Neuronal stem cell (in vitro differentiated cells): ENCODE measurements around the gene PCK1.

Source experiments
- DNase-seq: peaks from one replicate; pipeline ENCODE4 v3.0.0-alpha.2; 2013; ENCODE audit warnings: low spot score
- H2AFZ ChIP-seq: one replicate; pipeline ENCODE4 v1.6.1; 2013; ENCODE audit warnings: mild to moderate bottlenecking, low read length, inconsistent platforms
- H2AK5ac ChIP-seq: 2 replicates; pipeline ENCODE4 v1.6.1; 2013; ENCODE audit warnings: low read depth, mild to moderate bottlenecking, inconsistent platforms, low read length, moderate library complexity, mixed read lengths
- H2BK120ac ChIP-seq: 2 replicates; pipeline ENCODE4 v1.6.1; 2013; ENCODE audit warnings: low read depth, mild to moderate bottlenecking, inconsistent platforms, low read length, moderate library complexity, mixed read lengths
- H2BK12ac ChIP-seq: one replicate; pipeline ENCODE4 v1.6.1; 2013; ENCODE audit warnings: low read length, inconsistent platforms
- H2BK15ac ChIP-seq: 2 replicates; pipeline ENCODE4 v1.6.1; 2013; ENCODE audit warnings: mild to moderate bottlenecking, low read length, inconsistent platforms, mixed read lengths
- H2BK5ac ChIP-seq: one replicate; pipeline ENCODE4 v1.6.1; 2013; ENCODE audit warnings: inconsistent platforms, mild to moderate bottlenecking, low read length, moderate library complexity
- H3K14ac ChIP-seq: one replicate; pipeline ENCODE4 v1.6.1; 2013; ENCODE audit warnings: low read length, inconsistent platforms
- H3K18ac ChIP-seq: 2 replicates; pipeline ENCODE4 v1.6.1; 2013; ENCODE audit warnings: low read length, inconsistent platforms
- H3K23ac ChIP-seq: 2 replicates; pipeline ENCODE4 v1.6.1; 2013; ENCODE audit warnings: low read depth, mild to moderate bottlenecking, mixed read lengths, low read length, inconsistent platforms; ENCODE audit not compliant: poor library complexity
- H3K27ac ChIP-seq: replicated peaks from 3 replicates; pipeline ENCODE4 v1.5.1; 2013; ENCODE audit warnings: low read length, inconsistent platforms
- H3K27me3 ChIP-seq, 3 experiments: 2 replicates each; pipeline ENCODE4 v1.6.1; 2013; ENCODE audit warnings: low read length in 3 of 3, mild to moderate bottlenecking in 2 of 3, inconsistent platforms in 1 of 3, low read depth in 1 of 3, mixed read lengths in 1 of 3, moderate library complexity in 1 of 3; ENCODE audit not compliant: control insufficient read depth in 3 of 3, insufficient read depth in 3 of 3
- H3K36me3 ChIP-seq, 2 donors: replicated peaks in 1 of 2; 2 replicates each; pipeline ENCODE4 v1.6.1; 2013; ENCODE audit warnings: low read length in 2 of 2; ENCODE audit not compliant: control insufficient read depth in 2 of 2, insufficient read depth in 2 of 2
- H3K4ac ChIP-seq: 2 replicates; pipeline ENCODE4 v1.6.1; 2013; ENCODE audit warnings: inconsistent platforms, mild to moderate bottlenecking, low read length, moderate library complexity
- H3K4me1 ChIP-seq, 2 donors: 1 replicate in 1 of 2; 2 replicates in 1 of 2; pipeline ENCODE4 v1.6.1; 2013; ENCODE audit warnings: low read length in 2 of 2, low read depth in 1 of 2; ENCODE audit not compliant: control insufficient read depth in 2 of 2, insufficient read depth in 1 of 2
- H3K4me2 ChIP-seq: one replicate; pipeline ENCODE4 v1.6.1; 2013; ENCODE audit warnings: mild to moderate bottlenecking, low read length, inconsistent platforms; ENCODE audit not compliant: insufficient read depth, poor library complexity, severe bottlenecking
- H3K4me3 ChIP-seq, 2 donors: 2 replicates each; pipeline ENCODE4 v1.5.1; 2013; ENCODE audit warnings: low read length in 2 of 2, mild to moderate bottlenecking in 2 of 2, inconsistent platforms in 1 of 2, moderate library complexity in 1 of 2
- H3K79me1 ChIP-seq: one replicate; pipeline ENCODE4 v1.6.1; 2013; ENCODE audit warnings: low read depth, mild to moderate bottlenecking, inconsistent platforms, low read length, moderate library complexity
- H3K9ac ChIP-seq: one replicate; pipeline ENCODE4 v1.6.1; 2013; ENCODE audit warnings: mild to moderate bottlenecking, low read depth, low read length, inconsistent platforms; ENCODE audit not compliant: poor library complexity
- H3K9me3 ChIP-seq, 2 donors: replicated peaks in 1 of 2; 2 replicates each; pipeline versions ENCODE3 to v1.6.1; 2013; ENCODE audit warnings: low read length in 2 of 2, mild to moderate bottlenecking in 2 of 2, inconsistent platforms in 1 of 2, low read depth in 1 of 2, mixed read lengths in 1 of 2, moderate library complexity in 1 of 2; ENCODE audit not compliant: control insufficient read depth in 2 of 2, insufficient read depth in 1 of 2
- H4K8ac ChIP-seq: one replicate; pipeline ENCODE4 v1.6.1; 2013; ENCODE audit warnings: low read depth, mild to moderate bottlenecking, inconsistent platforms, low read length, moderate library complexity
- H4K91ac ChIP-seq: one replicate; pipeline ENCODE4 v1.6.1; 2013; ENCODE audit warnings: low read length, low read depth, mild to moderate bottlenecking, inconsistent platforms; ENCODE audit not compliant: poor library complexity
- WGBS, 2 donors: extraction: QIAGEN DNeasy Blood & Tissue Kit; methylation state at CpG; one replicate each; pipeline ENCODE4 v1.1.7; 2013; ENCODE audit warnings: missing lambda C conversion rate in 2 of 2, mixed read lengths in 1 of 2; ENCODE audit not compliant: insufficient read length in 2 of 2, insufficient replicate concordance in 1 of 2; ENCODE audit errors: extremely low coverage in 2 of 2; 5-methylcytosine and 5-hydroxymethylcytosine counted together

PCK1 gene

DNA sequence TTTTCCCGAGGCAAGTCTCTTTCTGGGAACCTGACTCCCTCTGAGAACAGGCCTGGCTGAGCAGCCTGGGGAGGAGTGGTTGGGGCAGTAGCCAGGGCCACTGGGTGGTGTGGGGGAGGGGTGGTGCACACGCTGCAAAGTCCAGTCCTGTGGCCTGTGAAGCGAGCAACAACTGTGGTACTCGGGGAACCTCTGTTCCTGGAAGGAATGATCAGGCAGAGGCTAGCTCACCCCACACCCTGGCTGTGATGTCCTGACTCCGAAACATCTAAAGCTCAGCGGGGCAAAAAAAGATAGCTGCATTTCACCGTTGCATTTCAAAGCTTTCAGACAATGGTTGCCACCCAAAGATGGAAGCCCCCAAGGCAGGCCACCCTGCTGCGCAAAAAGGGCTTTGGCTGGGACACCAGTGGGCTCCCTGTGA, 25.5 kb downstream of the PCK1 start:
- Histone ChIP-seq H2BK5ac (no peak overlapping the region), H3K27ac (no peak overlapping the region), H3K9me3 (peaks cover 0 to 6% of the 10 kb centered on the region in 2 donors), H2AFZ (no peak overlapping the region), H3K4ac (no peak overlapping the region), H3K23ac (no peak overlapping the region), H4K8ac (no peak overlapping the region), H2AK5ac (peak overlapping the region; percentile 36), H3K4me1 (peaks cover 0 to 3% of the 10 kb centered on the region in 2 donors), H3K4me3 (no peak overlapping the region), H3K36me3 (no peaks in the 10 kb centered on the region), H4K91ac (no peak overlapping the region), H3K18ac (peak overlapping the region; percentile 86), H3K9ac (no peak overlapping the region), H3K14ac (no peak overlapping the region), H2BK120ac (no peak overlapping the region), H3K4me2 (no peak overlapping the region), H2BK12ac (no peak overlapping the region), H2BK15ac (peak overlapping the region; percentile 64), H3K79me1 (peaks cover 3% of the 10 kb centered on the region), H3K27me3 (peaks cover 0 to 17% (median 0%) of the 10 kb centered on the region in 3 experiments)
- DNase-seq, result no peak
- WGBS, 2 donors, result no CpG with 5 or more reads among the region's 8 CpGs

DNA sequence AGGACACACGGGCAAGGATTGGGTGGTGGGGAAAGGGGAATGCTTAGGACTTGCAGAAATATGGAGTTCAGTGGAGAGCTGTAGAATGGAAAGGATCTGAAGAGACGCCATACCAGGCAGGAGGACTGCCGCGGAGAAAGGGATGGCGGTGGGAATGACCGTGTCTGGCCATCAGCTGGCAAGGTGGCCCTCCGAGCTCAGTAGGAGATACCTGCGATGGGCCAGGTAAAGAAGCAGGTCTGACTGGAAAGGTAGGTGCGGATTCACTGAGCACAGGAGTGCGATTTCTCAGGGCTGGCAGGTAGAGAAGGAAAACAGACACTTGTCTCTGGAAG, 26.0 kb downstream of the PCK1 start:
- Histone ChIP-seq H3K4me1 (peaks cover 0 to 3% of the 10 kb centered on the region in 2 donors), H3K79me1 (peaks cover 3% of the 10 kb centered on the region), H2BK15ac (no peak overlapping the region), H3K27me3 (peaks cover 0 to 11% (median 0%) of the 10 kb centered on the region in 3 experiments), H3K4me3 (no peak overlapping the region), H3K18ac (peak overlapping the region; percentile 63), H3K36me3 (no peaks in the 10 kb centered on the region), H3K4ac (no peak overlapping the region), H3K14ac (no peak overlapping the region), H2BK12ac (no peak overlapping the region), H3K4me2 (no peak overlapping the region), H4K91ac (no peak overlapping the region), H2AFZ (no peak overlapping the region), H2BK5ac (no peak overlapping the region), H3K23ac (no peak overlapping the region), H3K9ac (no peak overlapping the region), H4K8ac (no peak overlapping the region), H3K9me3 (peaks cover 0 to 6% of the 10 kb centered on the region in 2 donors), H2BK120ac (no peak overlapping the region), H2AK5ac (no peak overlapping the region), H3K27ac (no peak overlapping the region)
- no CpG with 5 or more reads among the region's 10 CpGs for WGBS, 2 donors
- no peak for DNase-seq

DNA sequence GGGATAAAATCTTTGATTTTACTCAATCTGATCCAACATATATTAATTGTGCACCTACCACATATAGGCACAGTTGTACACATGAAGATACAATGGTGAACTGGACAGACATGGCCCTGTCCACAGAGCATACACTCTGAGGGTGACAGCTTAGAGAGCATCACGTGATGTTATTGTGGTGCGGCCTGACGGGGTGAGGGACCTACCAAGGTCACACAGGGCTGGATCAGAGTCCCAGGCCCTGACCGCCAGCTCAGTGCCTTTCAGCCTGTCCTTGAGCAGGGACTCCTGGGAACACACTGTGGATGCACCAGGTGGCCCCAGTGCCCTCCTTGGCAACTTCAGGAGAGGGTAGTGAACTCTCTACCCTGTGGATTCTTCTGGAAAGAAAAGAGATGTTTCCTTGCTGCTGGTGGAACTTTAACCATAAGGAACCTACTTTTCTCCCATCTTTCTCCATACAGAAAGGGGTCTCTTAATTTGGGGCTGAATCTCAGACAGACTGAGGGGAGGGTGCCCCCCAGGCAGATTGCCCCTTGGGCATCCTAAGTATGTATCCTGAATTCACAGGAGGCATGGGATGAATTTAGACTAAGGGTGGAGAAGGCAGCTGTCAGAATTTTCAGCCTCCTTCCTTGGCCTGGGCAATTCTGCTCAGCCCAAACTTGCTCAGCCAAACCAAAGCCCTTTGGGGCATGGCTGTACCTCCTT, 26.5 kb downstream of the PCK1 start:
- H3K4me2 ChIP-seq, result no peak overlapping the region
- peaks cover 0 to 3% of the 10 kb centered on the region in 2 donors for H3K4me1 ChIP-seq
- H2BK12ac ChIP-seq, result no peak overlapping the region
- DNase-seq, result no peak
- H3K9me3 ChIP-seq, result peaks cover 0 to 6% of the 10 kb centered on the region in 2 donors
- no peak overlapping the region for H2BK15ac ChIP-seq
- no peak overlapping the region for H4K91ac ChIP-seq
- H2AFZ ChIP-seq, result no peak overlapping the region
- no peak overlapping the region for H3K9ac ChIP-seq
- no peak overlapping the region for H3K14ac ChIP-seq
- no peak overlapping the region for H2BK120ac ChIP-seq
- peaks cover 3% of the 10 kb centered on the region for H3K79me1 ChIP-seq
- no peak overlapping the region for H3K18ac ChIP-seq
- H3K23ac ChIP-seq, result no peak overlapping the region
- no peaks in the 10 kb centered on the region for H3K36me3 ChIP-seq
- H4K8ac ChIP-seq, result no peak overlapping the region
- H3K27me3 ChIP-seq, result peaks cover 0 to 6% (median 0%) of the 10 kb centered on the region in 3 experiments
- no peak overlapping the region for H2AK5ac ChIP-seq
- H3K27ac ChIP-seq, result no peak overlapping the region
- no CpG with 5 or more reads among the region's 4 CpGs for WGBS, 2 donors
- no peak overlapping the region for H3K4me3 ChIP-seq
- H2BK5ac ChIP-seq, result no peak overlapping the region
- no peak overlapping the region for H3K4ac ChIP-seq

DNA sequence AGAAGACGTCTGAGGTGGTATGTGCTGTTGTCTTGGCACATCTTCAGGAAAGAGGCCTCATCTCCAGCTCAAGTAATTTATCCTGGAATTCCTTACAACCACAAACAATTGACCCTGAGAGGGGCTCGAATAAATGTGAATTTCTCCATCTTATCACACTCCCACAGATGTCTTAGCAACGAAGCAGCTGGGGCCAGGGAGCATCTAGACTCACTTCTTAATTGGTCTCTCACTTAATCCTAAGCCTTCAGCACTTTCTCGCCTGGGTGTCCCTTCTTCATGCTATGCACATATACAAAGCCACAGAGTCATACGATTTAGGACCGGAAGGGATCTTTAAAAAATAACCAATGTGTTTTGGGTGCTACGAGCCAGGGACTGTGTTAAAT, 27.1 kb downstream of the PCK1 start:
- no peak overlapping the region for H2AFZ ChIP-seq
- H2AK5ac ChIP-seq, result no peak overlapping the region
- no peaks in the 10 kb centered on the region for H3K36me3 ChIP-seq
- H3K27ac ChIP-seq, result no peak overlapping the region
- no peak overlapping the region for H3K18ac ChIP-seq
- H4K8ac ChIP-seq, result no peak overlapping the region
- no peak overlapping the region for H3K9ac ChIP-seq
- H3K9me3 ChIP-seq, result peaks cover 0 to 6% of the 10 kb centered on the region in 2 donors
- H2BK120ac ChIP-seq, result no peak overlapping the region
- no peak for DNase-seq
- peaks cover 0 to 10% (median 0%) of the 10 kb centered on the region in 3 experiments for H3K27me3 ChIP-seq
- no peak overlapping the region for H2BK15ac ChIP-seq
- no CpG with 5 or more reads among the region's 7 CpGs for WGBS, 2 donors
- no peak overlapping the region for H2BK5ac ChIP-seq
- no peak overlapping the region for H3K23ac ChIP-seq
- no peak overlapping the region for H3K4ac ChIP-seq
- peaks cover 0 to 3% of the 10 kb centered on the region in 2 donors for H3K4me1 ChIP-seq
- H4K91ac ChIP-seq, result no peak overlapping the region
- H3K14ac ChIP-seq, result no peak overlapping the region
- peaks cover 3% of the 10 kb centered on the region for H3K79me1 ChIP-seq
- H3K4me3 ChIP-seq, result no peak overlapping the region
- H2BK12ac ChIP-seq, result no peak overlapping the region
- no peak overlapping the region for H3K4me2 ChIP-seq
